Renal cortical epithelial cell (primary cell): ENCODE results near the gene TMEM170A. TPM values are rescaled to one million over a fixed set of nuclear protein-coding genes. Genes with fewer than 3 reads are reported as not detected.

Source experiments
- DNase-seq: peaks from one replicate; pipeline ENCODE4 v3.0.0-alpha.2; 2011; ENCODE audit warnings: low read depth
- total RNA-seq: library from RNA; depleted of rRNA; stranded (reverse); fragments of >200 nt; gene quantifications from 2 replicates; pipeline ENCODE4 v1.2.3, GENCODE V29; 2014

TMEM170A gene
- total RNA-seq, 1 donor from 2014 or later = 30.9 TPM

- DNase-seq = peak; percentile 74
These were observed 62.2 kb downstream of the TMEM170A start for GRCh38 chr16:75402159-75402820.

GRCh38 chr16:75401691-75402090 lies 62.8 kb downstream of the TMEM170A start:
- DNase-seq = no peak

- DNase-seq = no peak
These were observed 66.2 kb downstream of the TMEM170A start for GRCh38 chr16:75398333-75398732.

GRCh38 chr16:75394941-75395340 lies 69.5 kb downstream of the TMEM170A start:
- DNase-seq = no peak

Other genes with a start within 250 kb of the TMEM170A start
- gene CTRB1, start 245.7 kb downstream of the TMEM170A start, total RNA-seq = not detected in 2 replicates
- gene BCAR1, start 213.1 kb downstream of the TMEM170A start, total RNA-seq = 48.6 and 116 TPM in 2 replicates
- gene CFDP1, start 31.2 kb downstream of the TMEM170A start, total RNA-seq = 39.6 and 96.2 TPM in 2 replicates
- 1.1 and 1.4 TPM in 2 replicates for gene CHST6, start 30.8 kb upstream of the TMEM170A start, total RNA-seq
- 0.05 TPM in 1 of 2 replicates, not detected in the other for gene CHST5, start 71.4 kb upstream of the TMEM170A start, total RNA-seq
- gene TMEM231, start 91.6 kb upstream of the TMEM170A start, total RNA-seq = 9.7 and 18.3 TPM in 2 replicates
- 42.9 and 101 TPM in 2 replicates for gene GABARAPL2, start 101.7 kb upstream of the TMEM170A start, total RNA-seq
- 67.9 and 97.7 TPM in 2 replicates for gene ADAT1, start 158.6 kb upstream of the TMEM170A start, total RNA-seq
- 144 and 236 TPM in 2 replicates for gene KARS1, start 183.0 kb upstream of the TMEM170A start, total RNA-seq
- gene TERF2IP, start 183.1 kb upstream of the TMEM170A start, total RNA-seq = 31.8 and 35.7 TPM in 2 replicates
- gene CPHXL2, start 212.3 kb upstream of the TMEM170A start, total RNA-seq = not detected in 2 replicates
- gene DUXB, start 236.8 kb upstream of the TMEM170A start, total RNA-seq = not detected in 2 replicates